GM12875 (cell line): Measurements from ENCODE around the gene TCF7.
A peak's percentile ranks its signal among the peaks of the same experiment; 100 is the strongest.

Experiments
- H3K4me3 ChIP-seq: one replicate; pipeline ENCODE4 v1.5.1; 2011; ENCODE audit warnings: low read depth, low read length, control low read depth
- CTCF ChIP-seq: IDR thresholded peaks from 2 replicates; pipeline ENCODE4 v1.5.1; 2011; ENCODE audit warnings: low read depth, mild to moderate bottlenecking, control low read depth, inconsistent platforms, low read length, moderate library complexity, borderline replicate concordance; ENCODE audit not compliant: insufficient read depth

Gene TCF7

GRCh38 chr5:134138416-134139376 is 24.2 kb downstream of the TCF7 start:
- no peak overlapping the region for H3K4me3 ChIP-seq
- TF ChIP-seq CTCF: no peak

GRCh38 chr5:134139377-134139851 is 24.9 kb downstream of the TCF7 start:
- no peak for TF ChIP-seq CTCF
- no peak overlapping the region for H3K4me3 ChIP-seq

GRCh38 chr5:134139891-134140469 is 25.5 kb downstream of the TCF7 start:
- TF ChIP-seq CTCF: no peak
- H3K4me3 ChIP-seq: no peak overlapping the region

GRCh38 chr5:134140530-134141201 is 26.2 kb downstream of the TCF7 start:
- peak; percentile 80 for TF ChIP-seq CTCF
- no peak overlapping the region for H3K4me3 ChIP-seq

- no peak overlapping the region for H3K4me3 ChIP-seq
- peak; percentile 35; the same call in 1 of the 2 replicates for TF ChIP-seq CTCF
These were observed 27.0 kb downstream of the TCF7 start for GRCh38 chr5:134141331-134142050.

- H3K4me3 ChIP-seq: no peak overlapping the region
- no peak for TF ChIP-seq CTCF
These were observed 27.6 kb downstream of the TCF7 start for GRCh38 chr5:134142052-134142451.
